ENCODE results near the gene PVR. TPM values are rescaled to one million over a fixed set of nuclear protein-coding genes. Genes with fewer than 3 reads are reported as not detected.

Gene PVR
- total and polyA plus RNA-seq, 2 of the 4 experiments (the other 2 are of a cell fraction), result 106 to 122 TPM

DNA sequence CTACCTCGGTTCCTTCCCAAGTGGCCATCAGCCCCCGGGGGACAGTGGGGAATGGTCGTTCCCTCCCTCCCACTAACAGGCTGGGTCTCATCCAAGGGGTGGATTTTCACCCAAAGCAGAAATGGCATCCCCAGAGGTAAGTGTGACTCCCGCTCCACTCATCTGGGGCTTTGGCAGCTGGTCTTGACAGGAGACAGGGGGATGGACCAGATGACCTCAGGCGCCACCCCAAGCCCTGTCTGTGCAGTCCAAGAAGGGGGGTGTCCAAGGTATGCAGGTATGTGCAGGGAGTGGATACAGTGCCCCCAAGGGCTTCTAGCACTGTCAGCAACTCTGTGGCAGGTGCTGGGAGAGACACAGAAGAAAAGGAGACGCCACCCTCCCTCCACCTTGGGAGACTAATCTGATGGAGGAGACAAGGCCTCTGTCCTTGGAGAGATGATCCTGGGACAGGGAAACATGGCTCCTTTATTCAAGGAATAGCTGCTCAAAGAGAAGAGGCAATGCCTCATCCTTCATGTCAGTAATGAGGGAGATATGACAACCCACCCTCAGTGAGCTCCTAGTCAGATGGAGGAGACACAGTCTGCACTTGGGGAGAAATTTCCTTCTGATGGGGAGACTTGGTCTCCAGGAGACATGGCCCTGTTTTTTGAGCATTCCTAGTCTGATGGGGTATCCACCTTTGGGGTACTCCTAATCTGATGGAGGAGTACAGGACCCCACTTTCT is 63.0 kb downstream of the PVR start:
- no peak overlapping the region for H2AK9ac ChIP-seq (replicated peaks; ENCODE audit: low read depth, low read length, poor library complexity)
- ATAC-seq (ENCODE audit: low read depth), result no peak
- H3K27ac ChIP-seq (ENCODE audit: insufficient read depth, low read length), result no peak overlapping the region
- no peak for DNase-seq
- ChIA-PET CTCF (no interaction called here), POLR2A (ENCODE audit: unreplicated experiment) (interaction anchor here (0.6 kb wide), 2 partner anchors 11 to 68 kb away, joined by 3 to 6 read pairs; no protein-coding TSS in a partner anchor)
- no peak overlapping the region for H3K4me2 ChIP-seq (ENCODE audit: low read depth, low read length)
- no peaks in the 10 kb centered on the region for H4K20me1 ChIP-seq (ENCODE audit: insufficient read depth, low read length)
- in situ Hi-C loops (cut with MboI; ENCODE audit: low sequenced_read_pairs), result no loop called here
- H3K79me1 ChIP-seq (ENCODE audit: low read depth in 1 of 2, low read length in 2 of 2), result no peaks in the 10 kb centered on the region
- intact Hi-C loops (cut with micrococcal nuclease), result no loop called here
- H2AK5ac ChIP-seq (ENCODE audit: low read depth, low read length), result no peak overlapping the region
- H2BK20ac ChIP-seq (ENCODE audit: low read depth, low read length), result no peak overlapping the region
- no peak overlapping the region for H3K14ac ChIP-seq (replicated peaks; ENCODE audit: low read depth, low read length)
- dilution Hi-C loops (cut with HindIII; ENCODE audit: low sequenced_read_pairs, unreplicated experiment), result no loop called here
- no peak overlapping the region for H3K56ac ChIP-seq (ENCODE audit: extremely low read depth, insufficient read depth, low read length)
- H4K8ac ChIP-seq (ENCODE audit: low read depth in 2 of 2, low read length in 2 of 2), result no peak overlapping the region
- no peak overlapping the region for H2BK120ac ChIP-seq (ENCODE audit: low read depth, low read length)
- no peaks in the 10 kb centered on the region for H3K9me3 ChIP-seq (ENCODE audit: control insufficient read depth, insufficient read depth, low read length)
- H3K9ac ChIP-seq (ENCODE audit: low read depth, low read length), result no peak overlapping the region
- no peak overlapping the region for H2BK5ac ChIP-seq (ENCODE audit: low read depth, low read length, poor library complexity, severe bottlenecking)
- no peak for TF ChIP-seq CHD1 (IDR thresholded peaks at IDR 0.05; ENCODE audit: low read depth, low read length)
- H3K23ac ChIP-seq (ENCODE audit: low read depth, low read length), result no peak overlapping the region
- H3K18ac ChIP-seq (ENCODE audit: low read depth, low read length), result no peak overlapping the region
- H3K36me3 ChIP-seq (ENCODE audit: control insufficient read depth, insufficient read depth, low read length), result no peaks in the 10 kb centered on the region
- no peak overlapping the region for H4K91ac ChIP-seq (ENCODE audit: insufficient read depth, low read depth, low read length)
- H3K27me3 ChIP-seq (ENCODE audit: control insufficient read depth, insufficient read depth, low read length), result peaks cover 12% of the 10 kb centered on the region
- no peaks in the 10 kb centered on the region for H3K4me1 ChIP-seq (ENCODE audit: control insufficient read depth, insufficient read depth, low read length)
- WGBS, 2 experiments (ENCODE audit: extremely low coverage in 2 of 2, insufficient read length in 1 of 2), result no CpG with 5 or more reads among the region's 6 CpGs
- H3K4ac ChIP-seq (ENCODE audit: low read depth, low read length), result no peak overlapping the region
- no TSS peak for BruUV-seq (replicated peaks)
- H2BK15ac ChIP-seq (ENCODE audit: low read depth, low read length), result no peak overlapping the region
- no peaks in the 10 kb centered on the region for H3K9me1 ChIP-seq (ENCODE audit: insufficient read depth, low read length)
- H2AFZ ChIP-seq (replicated peaks; ENCODE audit: low read length, poor library complexity), result no peak overlapping the region
- no peak overlapping the region for H4K5ac ChIP-seq (ENCODE audit: low read depth, low read length)
- H3K4me3 ChIP-seq (ENCODE audit: insufficient read depth, low read depth, low read length), result no peak overlapping the region
